Measurements from ENCODE around the gene IPO7.

- no peak for TF ChIP-seq ZNF678 (CRISPR knock-in tag; IDR thresholded peaks at IDR 0.05)
- TF ChIP-seq CTCF (CRISPR knock-in tag; IDR thresholded peaks at IDR 0.05): no peak
- no peak for TF ChIP-seq U2AF1 (optimal IDR thresholded peaks at IDR 0.05; ENCODE audit: low read depth, low read length)
- no peak for TF ChIP-seq MYC (CRISPR knock-in tag; IDR thresholded peaks at IDR 0.05; ENCODE audit: borderline replicate concordance)
- TF ChIP-seq LCORL (IDR thresholded peaks at IDR 0.05): no peak
- TF ChIP-seq LCORL (CRISPR knock-in tag; IDR thresholded peaks at IDR 0.05): no peak
Observed at GRCh38 chr11:9357041-9357440, 27.4 kb upstream of the IPO7 start.

Measured in HepG2 (cell line).